Measurements from ENCODE around the gene RNF148. TPM values are rescaled to one million over a fixed set of nuclear protein-coding genes. Genes with fewer than 3 reads are reported as not detected.
"Not testable (repeated sequence)": the region's sequence is repeated elsewhere in the genome, so short reads cannot be mapped to it uniquely, and the experiment has no call there.

RNF148 gene
- total RNA-seq, 1 donor from 2014 or later, result 0.41 TPM

GRCh38 chr7:122692769-122693309 lies 9.9 kb downstream of the RNF148 start:
- FAIRE-seq, result no peak
- DNase-seq (ENCODE audit: low spot score in 2 of 2), result no peak

GRCh38 chr7:122691569-122692235 lies 11.0 kb downstream of the RNF148 start:
- FAIRE-seq (no peak), DNase-seq (ENCODE audit: low spot score in 2 of 2) (no peak)

GRCh38 chr7:122689346-122690109 lies 13.2 kb downstream of the RNF148 start:
- FAIRE-seq (no peak), DNase-seq (ENCODE audit: low spot score in 2 of 2) (no peak)

- no peak for DNase-seq (ENCODE audit: low spot score in 2 of 2)
- no peak for FAIRE-seq
Measured at GRCh38 chr7:122688400-122688998, 14.2 kb downstream of the RNF148 start.

- DNase-seq (ENCODE audit: low spot score in 2 of 2), result no peak
- FAIRE-seq, result no peak
Measured at GRCh38 chr7:122686360-122686878, 16.3 kb downstream of the RNF148 start.

GRCh38 chr7:122684504-122684903 lies 18.2 kb downstream of the RNF148 start:
- no peak for DNase-seq (ENCODE audit: low spot score in 2 of 2)
- no peak for FAIRE-seq

- FAIRE-seq (no peak), DNase-seq (ENCODE audit: low spot score in 2 of 2) (no peak)
Measured at GRCh38 chr7:122682815-122683550, 19.7 kb downstream of the RNF148 start.

GRCh38 chr7:122681186-122681585 lies 21.5 kb downstream of the RNF148 start:
- DNase-seq (ENCODE audit: low spot score in 2 of 2); FAIRE-seq: not testable (repeated sequence)

GRCh38 chr7:122679813-122680212 lies 22.9 kb downstream of the RNF148 start:
- FAIRE-seq (no peak), DNase-seq (ENCODE audit: low spot score in 2 of 2) (no peak)

- DNase-seq (ENCODE audit: low spot score in 2 of 2); FAIRE-seq: not testable (repeated sequence)
Measured at GRCh38 chr7:122679269-122679709, 23.4 kb downstream of the RNF148 start.

- no peak for DNase-seq (ENCODE audit: low spot score in 2 of 2)
- FAIRE-seq, result no peak
Measured at GRCh38 chr7:122677149-122677548, 25.6 kb downstream of the RNF148 start.

GRCh38 chr7:122676466-122676865 lies 26.3 kb downstream of the RNF148 start:
- DNase-seq (ENCODE audit: low spot score in 2 of 2) (no peak), FAIRE-seq (no peak)

- FAIRE-seq, result no peak
- DNase-seq (ENCODE audit: low spot score in 2 of 2), result no peak
Measured at GRCh38 chr7:122675621-122676020, 27.1 kb downstream of the RNF148 start.

- no peak for DNase-seq (ENCODE audit: low spot score in 2 of 2)
- no peak for FAIRE-seq
Measured at GRCh38 chr7:122675011-122675410, 27.7 kb downstream of the RNF148 start.

GRCh38 chr7:122674502-122674901 lies 28.2 kb downstream of the RNF148 start:
- FAIRE-seq, result no peak
- peak in 1 of 2 donors; percentile 14 for DNase-seq (ENCODE audit: low spot score in 2 of 2)

GRCh38 chr7:122673951-122674350 lies 28.8 kb downstream of the RNF148 start:
- DNase-seq (ENCODE audit: low spot score in 2 of 2) (no peak), FAIRE-seq (no peak)

GRCh38 chr7:122672536-122672935 lies 30.2 kb downstream of the RNF148 start:
- FAIRE-seq (no peak), DNase-seq (ENCODE audit: low spot score in 2 of 2) (no peak)

- FAIRE-seq, result no peak
- no peak for DNase-seq (ENCODE audit: low spot score in 2 of 2)
Measured at GRCh38 chr7:122663733-122664132, 39.0 kb downstream of the RNF148 start.

- FAIRE-seq (no peak), DNase-seq (ENCODE audit: low spot score in 2 of 2) (no peak)
Measured at GRCh38 chr7:122658856-122659255, 43.9 kb downstream of the RNF148 start.

- no peak for FAIRE-seq
Measured at GRCh38 chr7:122653685-122654084, 49.0 kb downstream of the RNF148 start.

More at GRCh38 chr7:122653685-122654084, 49.0 kb downstream of the RNF148 start:
- no peak for DNase-seq (ENCODE audit: low spot score in 2 of 2)
